DMS53 treated with DMSO at 0.1 percent for 48 hours (cell line): ENCODE results near the gene ZSCAN2.
"Not testable (repeated sequence)": the region's sequence is repeated elsewhere in the genome, so short reads cannot be mapped to it uniquely, and the experiment has no call there.

Experiments
- DNase-seq: peaks from one replicate; lab custom pipeline; 2025; ENCODE audit not compliant: unreplicated experiment; lab: John Stamatoyannopoulos, UW

The ZSCAN2 gene

GRCh38 chr15:84634228-84634837, 33.5 kb downstream of the ZSCAN2 start:
- no peak for DNase-seq

GRCh38 chr15:84638103-84638502, 37.3 kb downstream of the ZSCAN2 start:
- peak; percentile 8 for DNase-seq

GRCh38 chr15:84641871-84642270, 41.1 kb downstream of the ZSCAN2 start:
- not testable (repeated sequence) for DNase-seq

DNA sequence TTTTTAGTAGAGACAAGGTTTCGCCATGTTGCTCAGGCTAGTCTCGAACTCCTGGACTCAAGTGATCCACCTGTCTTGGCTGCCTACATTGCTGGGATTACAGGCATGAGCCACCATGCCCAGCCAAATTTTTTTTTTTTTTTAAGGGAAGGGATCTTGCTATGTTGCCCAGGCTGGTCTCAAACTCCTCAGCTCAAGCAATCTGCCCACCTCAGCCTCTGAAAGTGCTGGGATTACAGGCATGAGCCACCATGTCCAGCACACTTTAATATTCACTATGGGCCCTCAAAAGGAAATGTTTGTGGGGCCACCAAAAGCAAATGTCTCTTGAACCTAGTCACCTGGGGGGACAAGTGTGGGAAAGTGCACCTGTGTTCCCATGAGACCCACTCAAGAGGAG, 41.8 kb downstream of the ZSCAN2 start:
- DNase-seq: not testable (repeated sequence)

GRCh38 chr15:84643838-84644237, 43.0 kb downstream of the ZSCAN2 start:
- DNase-seq: no peak

DNA sequence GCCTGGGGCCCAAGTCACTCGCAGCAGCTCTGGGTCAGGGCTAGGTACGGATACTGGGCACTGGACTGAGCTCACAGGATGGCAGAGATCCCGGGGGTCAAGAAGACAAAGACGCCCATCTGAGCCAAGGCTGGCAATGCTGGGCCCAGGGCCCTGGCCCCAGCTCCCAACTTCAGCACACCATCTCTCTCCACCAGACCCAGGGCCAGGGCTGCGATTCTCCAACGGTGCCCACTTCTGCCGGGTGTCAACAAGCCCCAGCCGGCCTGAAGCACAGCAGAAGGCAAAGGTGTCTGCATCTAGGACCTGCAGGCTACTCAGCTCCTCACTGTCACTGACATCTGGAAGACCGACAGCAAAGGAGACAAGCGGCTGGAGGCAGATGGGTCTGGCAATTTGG, 44.7 kb downstream of the ZSCAN2 start:
- DNase-seq: no peak

DNA sequence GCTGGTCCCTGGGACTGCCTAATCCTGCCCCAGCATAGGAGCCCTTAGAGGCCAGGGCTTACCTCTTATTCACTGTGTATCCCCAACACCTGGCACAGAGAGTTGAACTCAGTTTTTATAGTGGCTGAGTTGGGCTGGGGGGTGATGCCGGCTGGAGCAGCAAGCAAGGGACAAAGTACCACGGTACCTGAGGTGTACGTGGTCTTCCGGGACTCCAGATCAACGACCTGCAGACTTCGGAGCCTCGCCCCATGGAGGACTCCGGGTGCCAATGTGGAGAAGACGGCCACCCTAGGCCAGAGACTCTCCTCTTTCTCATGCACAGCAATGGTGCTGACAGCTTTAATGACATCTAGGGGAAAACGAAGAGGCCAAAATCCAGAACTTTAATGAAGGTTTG, 45.2 kb downstream of the ZSCAN2 start:
- no peak for DNase-seq

GRCh38 chr15:84647726-84648125, 46.9 kb downstream of the ZSCAN2 start:
- no peak for DNase-seq

GRCh38 chr15:84648539-84648938, 47.7 kb downstream of the ZSCAN2 start:
- no peak for DNase-seq

DNA sequence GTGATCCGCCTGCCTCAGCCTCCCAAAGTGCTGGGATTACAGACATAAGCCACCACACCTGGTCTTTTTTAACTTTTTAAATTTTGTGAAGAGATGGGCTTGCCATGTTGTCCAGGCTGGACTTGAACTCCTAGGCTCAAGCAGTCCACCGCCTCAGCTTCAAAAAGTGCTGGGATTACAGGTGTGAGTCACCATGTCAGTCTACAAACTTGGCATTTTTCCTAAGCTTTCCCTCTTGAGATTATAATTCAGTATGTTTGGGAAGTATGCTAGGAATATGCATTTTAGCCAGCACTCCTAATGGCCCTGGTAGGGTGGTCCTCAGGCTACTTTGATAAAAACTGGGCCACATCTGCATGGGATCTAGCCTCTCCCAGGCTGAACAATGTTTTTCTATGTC, 48.9 kb downstream of the ZSCAN2 start:
- DNase-seq: no peak

GRCh38 chr15:84653584-84653909, 52.7 kb downstream of the ZSCAN2 start:
- DNase-seq: no peak

GRCh38 chr15:84653910-84654688, 53.3 kb downstream of the ZSCAN2 start, which contains the start of gene WDR73:
Gene WDR73 (minus strand): TSS chr15:84654283. CDS start chr15:84654274, 9 bp downstream.
- DNase-seq: peak; percentile 60

- DNase-seq: peak; percentile 45
Measured at GRCh38 chr15:84654689-84655453, 54.1 kb downstream of the ZSCAN2 start.

DNA sequence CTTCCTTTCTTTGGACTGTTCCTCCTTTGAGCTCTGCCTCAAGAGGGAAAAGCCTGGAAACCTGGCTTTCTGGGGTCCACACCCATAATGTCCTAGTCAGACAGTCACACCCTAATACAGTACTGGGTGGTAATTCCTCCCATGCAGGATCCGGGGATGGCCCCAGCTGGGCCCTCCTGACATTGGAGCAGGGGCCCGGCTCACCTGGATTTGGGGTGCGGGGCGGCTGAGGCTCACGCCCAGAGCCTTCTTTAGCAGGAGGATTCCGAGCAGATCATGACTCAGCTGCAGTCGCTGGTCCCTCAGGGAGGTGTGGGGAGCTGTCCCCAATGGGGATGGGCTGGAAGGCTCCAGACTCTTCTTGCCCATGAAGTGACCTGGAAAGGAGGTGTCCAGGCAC, 56.2 kb downstream of the ZSCAN2 start:
- no peak for DNase-seq

GRCh38 chr15:84657748-84658079, 56.9 kb downstream of the ZSCAN2 start:
- no peak for DNase-seq

DNA sequence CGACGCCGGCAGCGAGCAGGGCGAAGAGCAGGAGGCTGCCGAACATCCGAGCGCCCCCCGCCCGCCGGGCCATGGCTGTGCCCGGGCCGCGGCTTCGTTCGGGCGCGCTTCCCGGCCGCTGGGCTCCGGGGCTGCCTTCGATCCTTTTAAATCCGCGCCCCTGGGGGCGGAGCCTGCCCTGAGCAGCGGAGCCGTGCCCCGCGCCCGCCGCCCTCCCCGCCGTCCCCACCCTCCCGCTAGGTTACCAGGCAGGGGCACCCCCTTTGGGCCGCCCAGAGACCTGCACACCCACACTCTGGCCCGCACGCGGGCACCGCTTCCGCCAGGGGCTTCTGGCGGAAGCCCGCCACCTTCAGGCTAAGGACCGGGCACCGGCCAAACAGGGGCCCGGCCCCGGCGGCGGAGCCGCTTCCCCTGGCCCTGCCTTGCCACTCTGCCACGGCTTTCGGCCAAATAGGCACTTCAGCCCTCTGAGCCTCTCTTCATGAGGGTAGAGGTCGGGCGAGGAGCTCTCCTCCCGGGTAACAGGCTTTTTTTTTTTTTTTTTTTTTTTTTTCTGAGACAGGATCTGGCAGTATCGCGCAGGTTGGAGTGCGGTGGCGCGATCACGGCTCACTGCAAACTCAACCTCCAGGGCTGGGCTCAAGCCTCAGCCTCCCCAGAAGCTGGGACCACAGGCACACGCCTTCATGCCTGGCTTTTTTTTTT, 57.4 kb downstream of the ZSCAN2 start, which contains the start of gene NMB:
Gene NMB (minus strand): TSS at position 120 of the 708 bp plus-strand sequence. CDS start 47 bp downstream, at position 73.
- DNase-seq: peak; percentile 40

GRCh38 chr15:84658788-84659411, 58.1 kb downstream of the ZSCAN2 start:
- no peak for DNase-seq

DNA sequence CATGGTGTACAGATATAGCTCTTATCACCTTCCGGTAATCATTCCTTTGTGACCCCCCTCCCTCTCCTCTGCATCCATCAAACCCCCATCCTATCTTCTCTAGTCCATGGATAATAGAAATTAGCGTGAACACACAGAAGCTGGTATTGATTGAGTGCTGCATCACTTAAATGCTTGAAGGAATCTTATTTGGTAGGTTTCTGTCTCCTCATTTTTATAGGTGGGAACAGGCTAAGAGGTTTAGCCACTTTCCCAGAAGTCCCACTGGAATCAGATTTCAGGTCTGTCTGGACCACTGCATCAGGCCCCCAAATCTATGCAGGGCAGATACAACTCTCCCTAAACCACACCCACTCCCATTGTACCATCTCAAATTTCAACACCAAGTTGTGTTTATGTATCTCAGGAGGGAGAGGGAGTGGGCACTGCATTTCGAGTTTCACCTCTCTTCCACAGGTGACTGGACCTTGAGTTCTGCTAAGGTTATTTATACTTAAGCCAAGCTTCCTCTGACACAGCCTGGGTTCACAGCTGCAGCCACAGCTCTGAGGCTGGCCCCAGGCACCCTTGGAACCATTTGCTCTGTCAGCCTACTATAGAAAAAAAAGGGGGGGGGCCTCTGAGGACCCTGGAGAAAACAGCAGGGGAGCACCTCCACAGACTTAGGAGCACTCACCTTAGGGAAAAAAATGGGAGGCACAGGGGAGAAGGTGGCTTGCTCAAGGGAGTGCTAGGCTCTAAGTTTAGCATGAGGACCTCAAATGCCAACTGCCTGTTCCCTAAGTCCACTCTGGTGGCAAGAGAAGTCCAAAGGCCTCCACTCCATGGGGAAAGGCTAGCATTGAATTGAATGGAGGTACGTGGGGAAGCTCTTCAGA, 59.3 kb downstream of the ZSCAN2 start:
- DNase-seq: no peak

- no peak for DNase-seq
Measured at GRCh38 chr15:84661001-84661400, 60.2 kb downstream of the ZSCAN2 start.

DNA sequence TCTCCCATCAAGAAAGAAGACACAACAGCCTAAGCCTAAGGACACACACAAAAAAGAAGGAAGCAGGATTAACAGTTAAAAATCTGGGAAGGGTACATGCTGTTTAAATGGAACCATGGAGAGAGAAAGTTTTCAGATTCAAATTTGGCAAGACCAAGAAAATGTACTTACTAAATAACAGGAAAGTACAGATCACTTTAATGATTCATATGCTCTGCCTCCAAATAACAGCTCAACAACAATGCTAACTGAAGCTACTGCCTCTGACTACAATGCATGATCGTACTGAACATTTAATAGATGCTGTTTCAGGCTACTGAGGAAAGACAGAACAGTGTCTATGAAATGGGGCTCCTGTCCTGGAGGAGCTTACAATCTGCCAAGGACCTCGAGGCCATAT, 65.6 kb downstream of the ZSCAN2 start:
- no peak for DNase-seq
